Activated T-cell treated with anti-CD3 and anti-CD28 coated beads, Interleukin-2, amount 50 U/mL, for 48 hours (primary cell): ENCODE results near the gene DGKG.

Experiments
- DNase-seq, 2 experiments: peaks; one replicate each; pipeline ENCODE4 v3.0.0-alpha.2; 2020

Gene DGKG

GRCh38 chr3:186102687-186103086 lies 259.3 kb downstream of the DGKG start:
- no peak for DNase-seq

- DNase-seq, result no peak
Measured at GRCh38 chr3:186100398-186100797, 261.6 kb downstream of the DGKG start.

- no peak for DNase-seq
Measured at GRCh38 chr3:186099178-186099577, 262.9 kb downstream of the DGKG start.

DNA sequence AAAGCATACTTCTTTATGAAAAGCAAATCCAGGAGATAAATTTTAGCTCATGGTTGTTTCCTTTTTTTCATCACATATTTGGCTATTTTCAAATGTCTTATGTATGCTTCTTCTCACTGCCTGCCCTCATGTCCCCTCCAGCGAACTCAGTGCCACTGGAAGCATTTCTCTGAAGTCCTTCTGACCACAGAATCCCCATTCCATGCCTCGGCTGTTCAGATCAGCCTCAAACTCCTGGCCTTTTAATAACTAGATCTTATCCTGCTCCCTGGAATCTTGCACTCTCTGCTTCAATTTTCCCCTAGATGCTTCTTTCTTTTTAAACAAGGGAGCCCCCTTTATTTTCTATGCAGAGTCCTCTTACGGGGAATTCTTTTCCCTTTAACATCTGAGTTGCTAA lies 263.3 kb downstream of the DGKG start:
- no peak for DNase-seq

DNA sequence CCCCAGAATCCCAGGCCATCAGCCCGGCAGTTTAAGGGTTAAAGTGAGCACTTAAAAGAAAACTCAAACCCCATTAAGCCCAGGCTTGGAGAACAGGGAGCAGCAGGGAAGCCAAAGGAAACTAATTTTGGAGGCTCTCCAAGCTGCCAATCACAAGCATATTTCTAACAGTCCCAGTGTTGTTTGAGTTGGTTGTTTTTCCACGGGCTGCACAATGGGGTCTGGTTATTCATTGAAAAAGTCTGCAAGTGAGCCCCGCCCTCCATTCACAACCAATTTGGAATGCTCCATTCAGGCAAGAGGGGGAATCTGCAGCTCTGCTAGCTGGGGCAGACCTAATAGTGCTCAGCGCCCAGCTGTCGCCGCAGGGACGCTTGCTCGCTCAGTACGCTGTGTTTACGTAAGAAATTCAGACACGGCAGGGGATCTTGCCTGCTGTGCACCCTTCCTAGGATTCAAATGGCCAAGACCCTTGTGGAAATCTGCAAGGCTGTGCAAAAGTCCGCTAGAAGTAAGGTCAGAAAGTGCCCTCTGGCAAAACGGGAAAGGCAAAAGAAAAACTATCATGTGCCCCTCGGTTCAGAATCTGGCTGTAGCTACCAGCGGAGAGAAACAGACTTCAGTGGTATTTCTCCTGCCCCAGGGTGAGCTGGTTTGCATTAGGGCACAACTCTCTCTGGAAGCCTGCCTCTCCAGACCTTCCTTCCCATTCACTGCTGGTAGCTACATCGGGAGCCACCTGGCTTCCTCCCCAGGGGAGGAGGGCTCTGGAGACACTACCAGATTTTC lies 264.2 kb downstream of the DGKG start:
- no peak for DNase-seq

GRCh38 chr3:186097317-186097662 lies 264.7 kb downstream of the DGKG start:
- no peak for DNase-seq
